ENCODE measurements around the gene ARHGAP15.

DNA sequence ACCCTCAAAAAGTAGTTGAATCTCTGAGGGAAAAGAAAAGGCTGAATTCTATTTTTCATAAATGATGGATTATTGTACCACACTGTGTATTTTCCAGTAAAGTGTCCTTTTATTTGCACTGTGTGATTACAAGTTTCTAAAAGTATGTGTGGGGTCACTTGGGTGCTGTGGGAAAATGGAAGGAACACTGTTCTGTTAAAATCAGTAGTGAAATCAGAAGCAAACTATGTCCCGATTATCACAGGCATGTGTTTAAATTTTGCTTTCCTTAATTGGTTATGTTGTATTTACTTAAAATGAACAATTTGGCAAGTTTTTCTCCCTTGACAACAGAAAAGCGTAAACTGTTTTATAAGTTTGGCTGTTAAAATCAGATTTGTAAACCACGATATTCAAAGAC is 353.1 kb downstream of the ARHGAP15 start:
- TF ChIP-seq CTCF (IDR thresholded peaks at IDR 0.05), result no peak
- TF ChIP-seq POLR2A (IDR thresholded peaks at IDR 0.05), result no peak
- TF ChIP-seq EP300 (IDR thresholded peaks at IDR 0.05), result no peak

Data from suprapubic skin (tissue), 3 donors.